Measurements from ENCODE around the gene SETBP1. TPM values are rescaled to one million over a fixed set of nuclear protein-coding genes. Genes with fewer than 3 reads are reported as not detected.
A peak's percentile ranks its signal among the peaks of the same experiment; 100 is the strongest.

Gene SETBP1
- total and polyA plus RNA-seq, 2 of the 13 experiments (the other 11 are each of a cell fraction or from before 2014, with no cell fraction given): 0.18 to 0.65 TPM

DNA sequence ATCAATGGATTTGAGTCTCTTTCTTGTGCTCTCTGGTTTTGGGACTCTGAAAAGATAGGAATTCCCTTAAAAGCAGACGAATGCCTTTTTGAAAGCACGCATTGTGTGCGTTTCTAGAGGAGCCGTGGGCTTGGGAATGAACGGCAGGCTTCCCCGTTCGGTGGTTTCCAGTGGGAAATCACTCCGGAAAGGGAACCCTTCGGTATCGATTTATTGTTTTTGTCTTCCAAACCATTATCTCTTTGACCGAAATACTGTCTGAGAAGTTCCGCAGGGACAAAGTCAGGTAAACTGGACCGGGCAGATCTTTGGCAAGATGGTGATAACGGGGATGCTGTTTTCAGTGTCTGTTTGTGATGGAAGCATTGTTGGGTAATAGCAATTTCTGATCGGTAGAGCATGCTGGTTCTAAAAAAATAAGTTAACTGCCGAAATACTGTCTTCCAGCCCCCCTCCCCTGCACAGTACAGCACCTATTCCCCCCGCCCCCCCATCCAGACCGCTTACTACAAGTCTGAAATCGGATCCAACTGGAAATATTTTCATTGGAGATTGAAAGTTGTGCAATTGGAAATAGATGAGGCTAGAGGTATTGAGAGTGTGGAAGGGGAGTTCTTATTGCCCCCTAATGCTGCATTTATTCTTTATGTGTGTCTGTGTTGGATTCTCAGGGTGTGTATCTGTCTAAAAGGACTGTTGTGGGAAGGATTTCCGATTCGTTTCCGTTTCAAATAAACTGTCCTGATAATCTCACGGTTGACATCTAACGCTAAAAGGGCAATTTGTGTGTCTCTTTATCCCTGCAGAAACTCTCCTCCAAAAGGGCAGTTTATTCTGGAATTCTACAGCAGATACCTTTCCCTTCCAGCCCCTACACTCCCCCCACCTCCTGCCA lies 635 bp downstream of the SETBP1 start:
- FAIRE-seq (no peak), DNase-seq (ENCODE audit: low spot score) (no peak), ATAC-seq (no peak)
- peak overlapping the region; percentile 3; the same call in 1 of the 2 replicates for H3K4me2 ChIP-seq (ENCODE audit: low read depth, low read length)
- H3K4me3 ChIP-seq (replicated peaks in 1 of 3; ENCODE audit: insufficient read depth in 1 of 3, low read depth in 2 of 3, low read length in 3 of 3): peak overlapping the region in 2 of 3 experiments; percentile 12 to 40; a peak in 3 of 6 replicates
- POLR2A ChIA-PET: no interaction called here
- no peak overlapping the region for H3K27ac ChIP-seq (ENCODE audit: extremely low read length, insufficient read depth, low read length)
- intact Hi-C loops (cut with micrococcal nuclease; ENCODE audit: unreplicated experiment): no loop called here
- H3K9ac ChIP-seq (ENCODE audit: insufficient read depth, low read depth, low read length): no peak overlapping the region
- no peak overlapping the region for H2AFZ ChIP-seq (ENCODE audit: low read length)
- no peaks in the 10 kb centered on the region for H3K36me3 ChIP-seq (replicated peaks in 1 of 2; ENCODE audit: control insufficient read depth in 1 of 2, insufficient read depth in 2 of 2, low read length in 2 of 2)
- no TSS peak for BruUV-seq (replicated peaks)
- 11% methylated on average over 24 of the region's 24 CpGs for whole genome bisulfite sequencing (ENCODE audit: low lambda C conversion rate)
- H4K20me1 ChIP-seq (ENCODE audit: insufficient read depth, low read length): peaks cover 2% of the 10 kb centered on the region
- in situ Hi-C loops (cut with HindIII; ENCODE audit: extremely low pct_ligation_motif_present, low pct_unique_long_range_greater_than_20kb): loop anchor here (25.0 kb wide), 2 partner anchors 106 to 531 kb away; no protein-coding TSS in a partner anchor
- TF ChIP-seq SMC3 (IDR thresholded peaks at IDR 0.05; ENCODE audit: low read length): no peak
- TF ChIP-seq, protein P1, sequence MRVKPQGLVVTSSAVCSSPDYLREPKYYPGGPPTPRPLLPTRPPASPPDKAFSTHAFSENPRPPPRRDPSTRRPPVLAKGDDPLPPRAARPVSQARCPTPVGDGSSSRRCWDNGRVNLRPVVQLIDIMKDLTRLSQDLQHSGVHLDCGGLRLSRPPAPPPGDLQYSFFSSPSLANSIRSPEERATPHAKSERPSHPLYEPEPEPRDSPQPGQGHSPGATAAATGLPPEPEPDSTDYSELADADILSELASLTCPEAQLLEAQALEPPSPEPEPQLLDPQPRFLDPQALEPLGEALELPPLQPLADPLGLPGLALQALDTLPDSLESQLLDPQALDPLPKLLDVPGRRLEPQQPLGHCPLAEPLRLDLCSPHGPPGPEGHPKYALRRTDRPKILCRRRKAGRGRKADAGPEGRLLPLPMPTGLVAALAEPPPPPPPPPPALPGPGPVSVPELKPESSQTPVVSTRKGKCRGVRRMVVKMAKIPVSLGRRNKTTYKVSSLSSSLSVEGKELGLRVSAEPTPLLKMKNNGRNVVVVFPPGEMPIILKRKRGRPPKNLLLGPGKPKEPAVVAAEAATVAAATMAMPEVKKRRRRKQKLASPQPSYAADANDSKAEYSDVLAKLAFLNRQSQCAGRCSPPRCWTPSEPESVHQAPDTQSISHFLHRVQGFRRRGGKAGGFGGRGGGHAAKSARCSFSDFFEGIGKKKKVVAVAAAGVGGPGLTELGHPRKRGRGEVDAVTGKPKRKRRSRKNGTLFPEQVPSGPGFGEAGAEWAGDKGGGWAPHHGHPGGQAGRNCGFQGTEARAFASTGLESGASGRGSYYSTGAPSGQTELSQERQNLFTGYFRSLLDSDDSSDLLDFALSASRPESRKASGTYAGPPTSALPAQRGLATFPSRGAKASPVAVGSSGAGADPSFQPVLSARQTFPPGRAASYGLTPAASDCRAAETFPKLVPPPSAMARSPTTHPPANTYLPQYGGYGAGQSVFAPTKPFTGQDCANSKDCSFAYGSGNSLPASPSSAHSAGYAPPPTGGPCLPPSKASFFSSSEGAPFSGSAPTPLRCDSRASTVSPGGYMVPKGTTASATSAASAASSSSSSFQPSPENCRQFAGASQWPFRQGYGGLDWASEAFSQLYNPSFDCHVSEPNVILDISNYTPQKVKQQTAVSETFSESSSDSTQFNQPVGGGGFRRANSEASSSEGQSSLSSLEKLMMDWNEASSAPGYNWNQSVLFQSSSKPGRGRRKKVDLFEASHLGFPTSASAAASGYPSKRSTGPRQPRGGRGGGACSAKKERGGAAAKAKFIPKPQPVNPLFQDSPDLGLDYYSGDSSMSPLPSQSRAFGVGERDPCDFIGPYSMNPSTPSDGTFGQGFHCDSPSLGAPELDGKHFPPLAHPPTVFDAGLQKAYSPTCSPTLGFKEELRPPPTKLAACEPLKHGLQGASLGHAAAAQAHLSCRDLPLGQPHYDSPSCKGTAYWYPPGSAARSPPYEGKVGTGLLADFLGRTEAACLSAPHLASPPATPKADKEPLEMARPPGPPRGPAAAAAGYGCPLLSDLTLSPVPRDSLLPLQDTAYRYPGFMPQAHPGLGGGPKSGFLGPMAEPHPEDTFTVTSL (CRISPR knock-in tag; IDR thresholded peaks at IDR 0.05; ENCODE audit: borderline replicate concordance): no peak
- 0 out of 2 replicates have a peak, but pooled peaks have one; percentile 37 for TF ChIP-seq RBFOX2 (IDR thresholded peaks at IDR 0.05; ENCODE audit: low read depth, low read length)
- no peak for TF ChIP-seq SP5 (CRISPR knock-in tag; IDR thresholded peaks at IDR 0.05; ENCODE audit: borderline replicate concordance, low read depth)
- H3K27me3 ChIP-seq (ENCODE audit: control insufficient read depth in 1 of 2, insufficient read depth in 2 of 2, low read length in 2 of 2): peaks cover 3 to 39% of the 10 kb centered on the region in 2 experiments; a peak in 4 of 5 replicates
- no peaks in the 10 kb centered on the region for H3K4me1 ChIP-seq (ENCODE audit: insufficient read depth, low read length)
- H3K79me2 ChIP-seq (ENCODE audit: insufficient read depth, low read length): no peaks in the 10 kb centered on the region
- no peaks in the 10 kb centered on the region for H3K9me3 ChIP-seq (ENCODE audit: low read length)
- CTCF ChIA-PET (ENCODE audit: low intra/inter-chr PET ratio, low total read pairs): no interaction called here
